Lung (tissue), 12 donors: ENCODE data around the gene PERCC1. TPM values are rescaled to one million over a fixed set of nuclear protein-coding genes. Genes with fewer than 3 reads are reported as not detected.

Experiments
- ATAC-seq: fragments of 200-7000 bp; cut with Tn5 transposase; one replicate; pipeline ENCODE4 v1.9.1; 2020; ENCODE audit warnings: moderate number of reproducible peaks; ENCODE audit not compliant: insufficient read depth, low FRiP score
- DNase-seq, 3 donors: peaks; one replicate each; pipeline ENCODE4 v3.0.0-alpha.2; 2013 to 2017
- H3K27ac ChIP-seq, 2 donors: one replicate each; pipeline ENCODE4 v1.5.1; 2013; ENCODE audit warnings: mild to moderate bottlenecking in 2 of 2, moderate library complexity in 2 of 2, control low read depth in 1 of 2, inconsistent platforms in 1 of 2, low read depth in 1 of 2, low read length in 1 of 2
- H3K27me3 ChIP-seq, 3 donors: one replicate each; pipeline ENCODE4 v1.5.1; 2013; ENCODE audit warnings: low read length in 2 of 3; ENCODE audit not compliant: control insufficient read depth in 3 of 3, insufficient read depth in 3 of 3
- H3K36me3 ChIP-seq, 4 donors: one replicate each; pipeline ENCODE4 v1.5.1; 2013; ENCODE audit warnings: low read length in 4 of 4, mild to moderate bottlenecking in 1 of 4, moderate library complexity in 1 of 4; ENCODE audit not compliant: control insufficient read depth in 4 of 4, insufficient read depth in 4 of 4
- H3K4me1 ChIP-seq, 5 donors: one replicate each; pipeline ENCODE4 v1.5.1; 2013; ENCODE audit warnings: low read length in 5 of 5, mild to moderate bottlenecking in 2 of 5, moderate library complexity in 1 of 5; ENCODE audit not compliant: control insufficient read depth in 5 of 5, insufficient read depth in 5 of 5
- H3K4me3 ChIP-seq: one replicate; pipeline ENCODE4 v1.5.1; 2013; ENCODE audit warnings: mild to moderate bottlenecking, control low read depth, moderate library complexity
- H3K9ac ChIP-seq, 2 donors: one replicate each; pipeline ENCODE4 v1.5.1; 2013; ENCODE audit warnings: low read length in 2 of 2, control low read depth in 1 of 2; ENCODE audit not compliant: insufficient read depth in 1 of 2
- H3K9me3 ChIP-seq, 4 donors: one replicate each; pipeline ENCODE4 v1.5.1; 2013; ENCODE audit warnings: low read length in 3 of 4, mild to moderate bottlenecking in 1 of 4, moderate library complexity in 1 of 4; ENCODE audit not compliant: control insufficient read depth in 4 of 4, insufficient read depth in 3 of 4
- CTCF ChIP-seq: IDR thresholded peaks from 2 replicates; pipeline ENCODE4 v1.5.1; 2012; ENCODE audit warnings: mild to moderate bottlenecking; ENCODE audit errors: control extremely low read depth, extremely low read depth
- WGBS, 2 donors: extraction: QIAGEN DNeasy Blood & Tissue Kit; methylation state at CpG; one replicate each; pipeline ENCODE4 v1.1.7; 2013; 5-methylcytosine and 5-hydroxymethylcytosine counted together
- polyA plus RNA-seq, 2 donors: library from polyadenylated mRNA; stranded (reverse); fragments of 200-250 nt; gene quantifications; one replicate each; pipeline ENCODE4 v1.2.1, GENCODE V29; 2013
- total RNA-seq, 2 donors: library from RNA; depleted of rRNA in 1 of 2; stranded (reverse); fragments of >200 nt in 1 of 2; gene quantifications; one replicate each; pipeline ENCODE4 v1.2.1, GENCODE V29; 2014 to 2021
- donor health status: control.
- donor health status: control.
- donor health status: Bipolar disorder and iron deficiency.
- donor health status: healthy.
- donor health status: DM: yes; HTN: yes; CAD: no.

PERCC1 gene
- total and polyA plus RNA-seq, 4 donors, result 0.12 to 0.57 (median 0.46) TPM; not detected in 1

- no peaks in the 10 kb centered on the region for H3K27me3 ChIP-seq
- DNase-seq (no peak), ATAC-seq (no peak)
- no peaks in the 10 kb centered on the region for H3K9me3 ChIP-seq
- H3K4me3 ChIP-seq, result no peak overlapping the region
- no peaks in the 10 kb centered on the region for H3K4me1 ChIP-seq
- peaks cover 0 to 47% (median 20%) of the 10 kb centered on the region in 4 donors for H3K36me3 ChIP-seq
- no peak overlapping the region for H3K27ac ChIP-seq
- 97 to 99% methylated on average over 36 to 38 of the region's 38 CpGs for WGBS, 2 donors
- no peak for TF ChIP-seq CTCF
- no peak overlapping the region for H3K9ac ChIP-seq
These were observed 31.9 kb upstream of the PERCC1 start for GRCh38 chr16:1398826-1399581.

GRCh38 chr16:1401061-1401757 is 29.7 kb upstream of the PERCC1 start:
- ATAC-seq (no peak), DNase-seq (no peak)
- H3K9me3 ChIP-seq, result no peaks in the 10 kb centered on the region
- TF ChIP-seq CTCF, result no peak
- no peaks in the 10 kb centered on the region for H3K27me3 ChIP-seq
- H3K4me1 ChIP-seq, result no peaks in the 10 kb centered on the region
- no peak overlapping the region for H3K9ac ChIP-seq
- peaks cover 0 to 51% (median 26%) of the 10 kb centered on the region in 4 donors for H3K36me3 ChIP-seq
- H3K4me3 ChIP-seq, result no peak overlapping the region
- no peak overlapping the region for H3K27ac ChIP-seq
- WGBS, 2 donors, result 94% methylated on average over 29 of the region's 29 CpGs

GRCh38 chr16:1401758-1402154 is 29.1 kb upstream of the PERCC1 start:
- WGBS, 2 donors, result 90 to 93% methylated on average over 13 of the region's 13 CpGs
- no peak overlapping the region for H3K9ac ChIP-seq
- DNase-seq (no peak), ATAC-seq (no peak)
- no peak overlapping the region for H3K4me3 ChIP-seq
- H3K27ac ChIP-seq, result no peak overlapping the region
- H3K36me3 ChIP-seq, result peaks cover 0 to 51% (median 26%) of the 10 kb centered on the region in 4 donors
- H3K27me3 ChIP-seq, result no peaks in the 10 kb centered on the region
- no peaks in the 10 kb centered on the region for H3K9me3 ChIP-seq
- no peak for TF ChIP-seq CTCF
- H3K4me1 ChIP-seq, result no peaks in the 10 kb centered on the region
